Stomach smooth muscle (tissue), 2 donors: ENCODE data around the gene PLCH2.
"Not testable (repeated sequence)": the region's sequence is repeated elsewhere in the genome, so short reads cannot be mapped to it uniquely, and the experiment has no call there.

Experiments
- H3K27ac ChIP-seq: one replicate; pipeline ENCODE4 v1.7.0; 2013; ENCODE audit warnings: mild to moderate bottlenecking, low read length, inconsistent platforms
- H3K27me3 ChIP-seq, 2 donors: one replicate each; pipeline ENCODE4 v1.7.0; 2013; ENCODE audit warnings: low read length in 2 of 2; ENCODE audit not compliant: insufficient read depth in 2 of 2, control insufficient read depth in 1 of 2
- H3K36me3 ChIP-seq, 2 donors: one replicate each; pipeline ENCODE4 v1.7.0; 2013; ENCODE audit warnings: low read length in 2 of 2; ENCODE audit not compliant: control insufficient read depth in 2 of 2, insufficient read depth in 2 of 2
- H3K4me1 ChIP-seq: one replicate; pipeline ENCODE4 v1.7.0; 2013; ENCODE audit warnings: low read length; ENCODE audit not compliant: control insufficient read depth, insufficient read depth
- H3K4me3 ChIP-seq, 2 donors: one replicate each; pipeline ENCODE4 v1.7.0; 2013; ENCODE audit warnings: low read length in 2 of 2
- H3K9ac ChIP-seq, 2 donors: one replicate each; pipeline ENCODE4 v1.7.0; 2013; ENCODE audit warnings: low read length in 2 of 2, mild to moderate bottlenecking in 1 of 2
- H3K9me3 ChIP-seq, 2 donors: one replicate each; pipeline ENCODE4 v1.7.0; 2013; ENCODE audit warnings: low read length in 2 of 2; ENCODE audit not compliant: control insufficient read depth in 2 of 2
- donor health status: healthy.
- donor health status: Pancreatic carcinoma.

The PLCH2 gene

GRCh38 chr1:2553076-2553475 is 77.0 kb downstream of the PLCH2 start:
- not testable (repeated sequence) for H3K9me3 ChIP-seq, H3K27ac ChIP-seq, H3K36me3 ChIP-seq, H3K27me3 ChIP-seq, H3K4me3 ChIP-seq, H3K9ac ChIP-seq
- H3K4me1 ChIP-seq, result peaks cover 46% of the 10 kb centered on the region

DNA sequence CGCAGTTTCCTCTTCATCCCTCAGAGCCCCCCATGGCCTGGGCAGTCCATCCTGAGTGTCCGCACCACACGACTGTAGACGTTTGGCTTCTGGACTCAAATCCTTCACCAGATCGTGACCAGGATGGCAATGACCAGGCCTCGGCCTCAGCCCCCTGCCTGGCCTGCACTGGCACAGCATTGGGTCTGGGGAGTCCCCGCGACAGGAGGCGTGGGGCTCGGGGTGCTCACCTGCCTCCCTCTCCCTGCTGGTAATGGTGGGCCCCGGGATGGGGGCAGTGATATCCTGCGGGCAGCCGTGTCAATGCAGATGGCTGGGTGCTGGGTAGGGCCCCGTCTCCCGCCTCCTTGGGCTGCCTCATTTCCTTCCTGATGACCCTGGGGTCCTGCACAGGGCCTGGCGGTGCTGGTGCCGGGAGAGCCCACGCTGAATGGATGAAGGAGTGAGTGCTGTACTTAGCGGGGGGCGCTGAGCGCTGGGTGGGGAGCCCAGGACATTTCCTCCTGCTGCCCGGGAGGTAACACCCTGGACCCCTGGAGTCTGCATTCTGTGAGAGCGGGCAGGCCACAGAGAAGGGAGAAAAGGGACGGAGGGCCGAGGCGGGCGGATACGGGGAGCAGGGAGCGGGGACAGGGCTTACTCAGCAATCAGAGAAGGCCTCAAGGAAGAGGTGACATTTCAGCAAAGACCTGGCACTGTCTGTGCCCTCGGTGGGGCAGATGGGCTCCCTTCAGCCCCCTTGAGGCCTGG is 78.0 kb downstream of the PLCH2 start:
- Histone ChIP-seq H3K4me3 (no peak overlapping the region), H3K9ac (no peak overlapping the region), H3K27ac (no peak overlapping the region), H3K27me3 (no peaks in the 10 kb centered on the region), H3K9me3 (no peaks in the 10 kb centered on the region), H3K36me3 (no peaks in the 10 kb centered on the region), H3K4me1 (peaks cover 39% of the 10 kb centered on the region)

GRCh38 chr1:2554621-2555387 is 78.7 kb downstream of the PLCH2 start:
- H3K27me3 ChIP-seq, result no peaks in the 10 kb centered on the region
- H3K9me3 ChIP-seq, result no peaks in the 10 kb centered on the region
- no peak overlapping the region for H3K9ac ChIP-seq
- no peak overlapping the region for H3K27ac ChIP-seq
- H3K36me3 ChIP-seq, result peaks cover 0 to 2% of the 10 kb centered on the region in 2 donors
- H3K4me3 ChIP-seq, result no peak overlapping the region
- H3K4me1 ChIP-seq, result peaks cover 37% of the 10 kb centered on the region
